ENCODE results near the gene TRIM17. TPM values are rescaled to one million over a fixed set of nuclear protein-coding genes. Genes with fewer than 3 reads are reported as not detected.

TRIM17 gene
- total and polyA plus RNA-seq, 2 of the 13 experiments (the other 11 are each of a cell fraction or from before 2014, with no cell fraction given), result 0.32 to 0.64 TPM

GRCh38 chr1:228404107-228404720 is 12.4 kb downstream of the TRIM17 start (continued):
- TF ChIP-seq ARID4A (CRISPR knock-in tag; IDR thresholded peaks at IDR 0.05; ENCODE audit: borderline replicate concordance) (peak; percentile 46; the same call in 1 of the 2 replicates), KAT8 (CRISPR knock-in tag; IDR thresholded peaks at IDR 0.05) (0 out of 2 replicates have a peak, but pooled peaks have one; percentile 19), GZF1 (CRISPR knock-in tag; IDR thresholded peaks at IDR 0.05) (no peak), RXRB (CRISPR knock-in tag; IDR thresholded peaks at IDR 0.05; ENCODE audit: borderline replicate concordance) (peak; percentile 68), XBP1 (CRISPR knock-in tag; IDR thresholded peaks at IDR 0.05) (no peak), ZNF83 (CRISPR knock-in tag; IDR thresholded peaks at IDR 0.05; ENCODE audit: borderline replicate concordance) (no peak), ZBTB33 (CRISPR knock-in tag; IDR thresholded peaks at IDR 0.05) (no peak), SMYD3 (CRISPR knock-in tag; IDR thresholded peaks at IDR 0.05) (no peak), ZNF780A (CRISPR knock-in tag; IDR thresholded peaks at IDR 0.05) (no peak), ONECUT2 (CRISPR knock-in tag; IDR thresholded peaks at IDR 0.05) (no peak), MEIS1 (CRISPR knock-in tag; IDR thresholded peaks at IDR 0.05; ENCODE audit: borderline replicate concordance) (no peak), TFAP4 (IDR thresholded peaks at IDR 0.05; ENCODE audit: borderline replicate concordance, low read depth) (peak; percentile 58; the same call in 1 of the 2 replicates), RBM22 (optimal IDR thresholded peaks at IDR 0.05; ENCODE audit: low read length) (no peak), MAF1 (CRISPR knock-in tag; IDR thresholded peaks at IDR 0.05; ENCODE audit: borderline replicate concordance) (no peak), PITX1 (CRISPR knock-in tag; IDR thresholded peaks at IDR 0.05) (no peak), ZNF24 (IDR thresholded peaks at IDR 0.05) (no peak), ADNP (CRISPR knock-in tag; IDR thresholded peaks at IDR 0.05) (no peak), HNRNPL (IDR thresholded peaks at IDR 0.05; ENCODE audit: low read depth, low read length) (no peak), ZFP91 (CRISPR knock-in tag; IDR thresholded peaks at IDR 0.05; ENCODE audit: borderline replicate concordance) (0 out of 2 replicates have a peak, but pooled peaks have one; percentile 38), NR2F1 (CRISPR knock-in tag; IDR thresholded peaks at IDR 0.05) (peak; percentile 59 to 87), TAF1 (CRISPR knock-in tag; IDR thresholded peaks at IDR 0.05) (no peak), AGO2 (optimal IDR thresholded peaks at IDR 0.05; ENCODE audit: low read depth, low read length) (no peak), ZNF746 (CRISPR knock-in tag; IDR thresholded peaks at IDR 0.05) (no peak)
